RKO (cell line): Measurements from ENCODE around the gene PELI2.
A peak's percentile ranks its signal among the peaks of the same experiment; 100 is the strongest.
"Not testable (repeated sequence)": the region's sequence is repeated elsewhere in the genome, so short reads cannot be mapped to it uniquely, and the experiment has no call there.

ENCODE experiments used
- DNase-seq: peaks from one replicate; pipeline ENCODE4 v3.0.0-alpha.2; 2016; ENCODE audit warnings: low spot score

PELI2 gene

DNA sequence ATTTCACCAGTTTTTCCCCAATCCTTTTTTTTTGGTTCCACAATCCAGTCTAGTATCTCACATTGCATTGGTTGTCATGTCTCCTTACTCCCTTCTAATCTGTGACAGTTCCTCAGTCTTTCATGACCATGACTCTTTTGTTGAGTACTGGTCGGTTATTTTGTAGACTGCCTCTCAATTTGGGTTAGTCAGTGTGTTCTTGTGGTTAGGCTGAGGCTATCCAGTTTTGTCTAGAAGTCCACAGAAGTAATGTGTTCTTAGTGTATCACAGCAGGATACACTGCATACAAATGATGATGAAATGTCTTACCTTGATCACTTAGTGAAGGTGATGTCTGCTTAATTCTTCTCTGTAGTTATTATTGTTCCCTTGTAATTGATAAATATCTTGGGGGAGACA, 24.8 kb downstream of the PELI2 start:
- no peak for DNase-seq

DNA sequence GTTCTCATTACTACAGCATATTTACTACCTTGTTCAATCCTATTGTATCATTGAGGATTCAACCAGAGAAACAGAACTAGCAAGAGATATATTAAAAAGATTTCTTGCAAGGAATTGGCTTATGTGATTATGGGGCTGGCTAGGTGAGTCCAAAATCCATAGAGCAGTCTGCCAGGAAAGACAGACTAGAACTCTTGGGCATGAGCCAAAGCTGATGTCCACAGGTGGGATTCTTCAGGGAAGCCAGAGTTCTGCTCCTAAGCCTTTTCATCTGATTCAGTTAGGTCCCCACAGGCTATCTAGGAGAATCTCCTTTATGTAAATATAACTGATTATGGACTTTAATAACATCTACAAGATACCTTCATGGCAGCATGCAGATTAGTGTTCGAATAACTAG, 26.0 kb downstream of the PELI2 start:
- no peak for DNase-seq

DNA sequence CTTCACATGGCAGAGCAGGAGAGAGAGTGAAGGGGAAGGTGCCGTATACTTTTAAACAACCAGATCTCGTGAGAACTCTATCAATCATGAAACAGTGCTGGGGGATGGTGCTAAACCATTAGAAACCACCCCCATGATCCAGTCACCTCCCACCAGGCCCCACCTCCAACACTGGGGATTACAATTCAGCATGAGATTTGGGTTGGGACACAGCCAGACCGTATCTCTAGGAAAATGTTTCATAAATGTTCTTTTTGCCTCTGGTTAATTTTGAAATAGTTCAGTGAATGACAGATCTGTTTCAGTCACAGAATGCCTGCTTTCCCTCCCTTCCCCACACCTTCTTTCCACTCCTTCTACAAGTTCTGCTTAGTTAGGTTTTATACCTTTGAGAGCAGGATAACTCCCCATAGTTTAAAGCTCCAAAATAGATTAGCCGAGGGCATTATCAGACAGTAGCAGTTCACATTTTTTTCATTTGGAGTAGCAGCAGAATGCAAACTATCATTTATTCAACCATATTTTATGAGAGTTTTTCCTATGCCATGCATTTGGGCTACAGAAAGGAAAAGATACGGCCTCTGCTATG, 27.1 kb downstream of the PELI2 start:
- DNase-seq, result no peak

DNA sequence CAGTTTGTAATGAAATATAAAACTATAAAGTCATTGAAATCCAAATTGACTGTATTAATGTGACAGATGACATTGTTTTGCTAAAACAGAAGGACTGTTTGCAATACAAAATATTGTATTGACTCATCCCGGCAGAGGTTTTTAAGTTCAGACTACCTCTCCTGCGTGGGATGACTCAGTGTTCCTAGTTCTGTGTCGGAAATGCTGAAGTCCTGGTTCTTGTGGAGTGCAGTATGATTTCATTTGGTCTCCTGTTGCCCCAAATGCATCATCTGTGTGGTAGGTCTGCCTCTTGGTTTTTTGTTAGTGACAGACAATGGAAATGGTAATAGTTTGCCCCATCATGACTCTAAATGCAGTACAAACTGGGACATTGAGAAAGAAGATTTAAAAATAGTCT, 27.8 kb downstream of the PELI2 start:
- DNase-seq, result no peak

DNA sequence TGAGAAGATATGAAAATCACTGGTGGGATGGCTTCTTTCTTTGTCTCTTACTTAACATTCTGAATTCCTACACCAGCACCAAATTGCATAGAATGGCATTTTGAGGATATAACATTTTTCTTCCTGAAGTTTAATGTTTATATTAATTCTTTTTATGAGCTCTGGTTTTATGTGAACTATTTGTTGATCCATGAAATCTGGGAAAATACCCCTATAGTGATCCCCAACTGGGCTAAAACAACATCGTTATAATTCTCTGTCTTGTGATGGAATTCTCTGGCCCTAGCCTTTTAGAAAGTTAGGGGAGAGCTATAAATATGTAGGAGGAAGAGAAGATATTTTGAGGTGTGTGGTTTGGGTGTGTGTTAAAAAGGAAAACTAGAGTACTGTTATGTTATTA, 29.2 kb downstream of the PELI2 start:
- no peak for DNase-seq

DNA sequence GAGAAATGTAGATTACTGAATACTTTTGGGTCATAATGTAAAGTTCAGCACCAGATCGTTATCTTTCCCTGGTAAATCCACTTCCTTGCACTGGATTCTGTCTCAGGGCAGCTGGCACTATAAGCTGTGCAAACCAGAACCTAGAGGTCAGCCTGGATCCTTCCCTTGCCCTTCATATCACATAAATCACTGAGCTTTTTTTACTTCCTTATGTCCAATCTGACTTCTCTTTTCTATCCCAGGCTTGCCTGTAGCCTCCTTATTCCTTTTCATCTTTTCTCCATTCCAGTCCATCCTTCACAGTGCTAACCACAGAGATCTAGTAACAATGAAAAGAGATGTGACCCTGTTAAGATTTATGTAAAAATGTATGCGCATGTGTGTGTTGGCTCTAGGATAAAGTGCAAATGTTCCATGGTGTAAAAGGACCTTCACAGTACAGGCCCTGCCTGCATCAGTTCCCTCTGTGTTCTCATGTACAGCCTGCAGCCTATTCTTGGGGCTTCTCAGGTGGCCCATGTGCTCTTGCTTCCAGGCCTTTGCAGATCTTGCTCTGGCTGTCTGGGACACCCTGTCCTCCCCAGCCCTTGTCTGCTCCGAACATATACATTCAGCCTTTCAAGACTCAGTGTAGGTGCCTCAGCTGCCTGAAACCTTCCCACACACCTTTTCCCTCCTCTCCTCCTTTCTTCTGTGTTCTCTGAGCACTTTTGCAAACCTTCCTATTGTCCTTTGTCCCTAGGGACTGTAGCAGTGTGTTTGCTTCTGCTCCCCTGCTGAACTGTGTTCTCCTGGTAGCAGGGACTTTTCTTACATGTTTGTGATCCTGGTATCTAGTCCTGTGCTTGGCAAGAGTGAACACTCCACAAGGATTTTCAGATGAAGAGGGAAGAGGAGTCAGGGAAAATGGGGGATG, 30.0 kb downstream of the PELI2 start:
- DNase-seq, result no peak

DNA sequence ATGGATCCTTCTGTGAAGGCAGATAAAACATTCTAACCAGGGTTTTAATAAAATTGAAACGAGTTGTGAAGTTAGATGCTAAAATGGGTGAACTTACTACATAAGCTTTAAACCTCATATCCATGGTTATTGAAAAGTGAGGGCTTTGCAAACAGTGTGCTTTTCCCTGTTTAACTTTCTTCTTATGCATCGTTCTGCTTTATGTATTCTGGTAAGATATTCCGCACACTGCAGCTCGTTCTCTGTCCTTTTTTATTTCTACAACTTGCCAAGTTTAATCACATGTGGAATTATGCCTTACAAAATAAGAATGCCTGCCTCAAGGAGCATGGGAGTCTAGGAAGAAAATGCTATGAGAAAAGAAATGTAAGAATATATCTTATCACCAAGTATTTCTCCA, 30.9 kb downstream of the PELI2 start:
- DNase-seq, result no peak

DNA sequence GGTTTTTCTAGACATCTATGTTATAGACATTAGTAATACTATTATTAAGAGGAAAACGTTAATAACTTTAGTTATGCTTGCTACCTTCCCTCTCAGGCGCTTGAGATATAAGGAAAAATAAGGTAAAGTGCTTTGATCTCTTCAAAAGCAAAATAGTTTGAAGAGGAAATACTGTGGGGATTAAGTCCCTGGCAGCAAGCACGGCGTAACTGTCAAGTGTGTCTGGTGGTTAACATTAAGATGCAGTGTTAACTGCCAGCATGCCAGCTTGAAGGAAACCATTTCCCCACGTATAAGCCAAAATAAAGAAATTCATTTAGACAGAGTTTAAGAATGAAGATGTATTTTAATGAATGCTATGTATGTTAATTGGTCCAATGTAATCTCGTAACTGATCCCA, 31.8 kb downstream of the PELI2 start:
- DNase-seq, result no peak

DNA sequence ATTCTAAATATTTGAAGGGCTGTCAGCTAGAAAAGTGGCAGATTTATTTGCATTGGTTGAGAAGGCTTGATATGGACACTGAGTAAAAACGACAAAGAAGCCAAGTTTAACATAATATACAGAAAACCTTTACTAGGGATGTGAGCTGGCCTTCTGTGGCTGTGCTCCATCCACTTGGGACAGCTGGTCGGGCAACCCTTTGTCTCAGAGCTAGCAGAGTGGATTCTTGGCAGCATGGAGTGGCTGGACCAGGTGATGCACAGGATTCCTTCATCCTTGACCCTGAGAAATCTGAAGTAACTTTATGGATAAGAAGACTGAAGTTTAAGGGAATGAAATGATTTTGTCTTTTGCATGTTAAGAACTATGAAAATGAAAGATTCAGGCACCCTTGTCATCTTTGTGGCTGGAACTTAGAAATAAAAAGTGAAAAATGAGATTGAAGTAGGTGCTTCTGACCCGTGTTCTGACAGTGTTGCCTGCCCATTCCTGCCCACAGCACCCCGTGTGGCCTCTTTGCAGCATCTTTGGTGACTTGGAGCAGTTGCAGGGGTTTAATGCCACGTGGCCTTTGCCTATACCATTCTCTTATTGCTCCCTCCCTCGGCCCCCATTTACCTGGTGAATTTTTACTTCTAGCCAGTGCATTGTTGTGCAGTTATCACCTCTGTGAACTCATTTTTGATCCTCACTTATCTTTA, 32.6 kb downstream of the PELI2 start:
- DNase-seq, result no peak

DNA sequence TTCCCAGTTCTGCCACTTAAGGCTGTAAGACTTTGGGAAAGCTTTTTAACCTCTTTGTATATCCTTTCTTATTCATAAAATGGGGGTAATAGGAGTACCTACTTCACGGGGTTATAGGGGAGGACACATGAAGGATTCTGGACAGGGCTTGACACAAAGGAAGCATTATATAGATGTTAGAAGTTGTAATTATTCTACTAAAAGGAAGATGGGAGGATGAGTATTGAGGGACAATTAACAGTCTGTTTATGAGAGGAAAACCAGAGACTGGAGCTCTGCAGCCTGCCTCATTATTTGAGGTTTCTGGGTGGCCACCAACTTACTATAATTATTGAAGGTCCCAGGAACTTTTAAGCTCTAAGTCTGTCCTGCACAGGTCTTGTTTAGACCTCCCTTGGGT, 34.0 kb downstream of the PELI2 start:
- no peak for DNase-seq

DNA sequence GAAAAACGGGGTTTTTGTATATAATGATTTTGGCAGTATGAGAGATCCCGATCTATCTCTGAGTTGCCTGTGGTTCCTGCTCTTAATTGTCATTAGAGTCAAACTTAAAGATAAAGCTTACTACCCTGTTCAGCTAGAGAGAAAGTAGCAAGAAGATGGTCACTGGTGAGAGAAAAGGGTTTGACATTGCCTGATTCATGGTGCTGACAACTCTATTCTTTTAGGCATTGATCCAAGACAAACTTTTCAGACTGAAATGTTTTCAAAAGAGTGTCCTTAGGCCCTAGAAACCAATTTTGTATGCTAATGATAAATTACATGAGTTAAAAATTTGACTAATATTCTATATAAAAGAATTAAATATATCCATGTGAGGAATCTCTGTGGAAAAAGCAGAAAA, 35.1 kb downstream of the PELI2 start:
- DNase-seq, result no peak

DNA sequence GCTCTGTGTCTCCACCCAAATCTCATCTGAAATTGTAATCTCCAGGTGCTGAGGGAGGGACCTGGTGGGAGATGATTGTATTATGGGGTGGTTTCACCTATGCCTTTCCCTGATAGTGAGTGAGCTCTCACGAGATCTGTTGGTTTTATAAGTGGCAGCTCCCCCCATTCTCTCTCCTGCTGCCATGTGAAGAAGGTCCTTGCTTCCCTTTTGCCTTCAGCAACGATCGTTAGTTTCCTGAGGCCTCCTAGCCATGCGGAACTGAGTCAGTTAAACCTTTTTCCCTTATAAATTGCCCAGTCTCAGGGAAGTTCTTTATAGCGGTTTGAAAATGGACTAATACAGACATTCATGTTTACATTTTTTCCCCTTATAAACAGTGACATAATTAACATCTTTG, 36.1 kb downstream of the PELI2 start:
- DNase-seq, result no peak

DNA sequence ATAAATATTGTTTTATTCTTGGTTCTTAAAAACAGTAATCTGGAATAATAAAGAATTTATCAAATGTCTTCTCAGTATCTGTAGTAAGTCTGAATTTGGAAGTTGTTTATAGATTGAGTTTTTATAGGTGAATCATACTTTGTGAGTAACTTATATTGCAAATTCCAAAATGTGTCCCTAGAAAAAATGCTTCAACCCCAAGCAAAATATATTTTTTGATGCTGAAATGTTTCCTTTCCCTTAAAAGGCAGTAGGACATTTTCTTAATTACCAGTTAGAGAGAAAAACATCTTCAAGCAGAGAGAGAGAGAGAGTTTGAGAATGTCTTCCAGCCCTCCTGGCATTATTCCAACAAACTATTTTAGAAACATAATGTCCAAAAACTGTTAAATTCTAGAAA, 37.9 kb downstream of the PELI2 start:
- DNase-seq, result no peak

DNA sequence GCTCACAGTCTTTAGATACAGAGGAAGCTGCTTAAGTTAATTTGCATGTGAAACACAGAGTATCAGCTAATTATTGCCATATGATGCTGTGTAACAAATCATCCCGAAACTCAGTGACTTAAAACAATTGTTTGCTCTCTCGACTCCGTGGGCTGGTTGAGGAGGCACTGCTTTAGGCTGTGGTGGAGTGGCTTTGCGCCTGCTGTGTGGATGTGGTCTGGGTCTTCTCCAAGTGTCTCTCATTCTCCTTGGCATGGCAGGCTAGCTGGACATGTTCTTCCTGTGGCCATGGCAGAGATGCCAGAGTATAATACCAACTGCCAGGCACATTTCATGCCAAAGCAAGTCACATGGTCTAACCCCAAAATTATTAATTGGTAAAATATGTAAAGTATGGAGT, 40.9 kb downstream of the PELI2 start:
- DNase-seq, result no peak

DNA sequence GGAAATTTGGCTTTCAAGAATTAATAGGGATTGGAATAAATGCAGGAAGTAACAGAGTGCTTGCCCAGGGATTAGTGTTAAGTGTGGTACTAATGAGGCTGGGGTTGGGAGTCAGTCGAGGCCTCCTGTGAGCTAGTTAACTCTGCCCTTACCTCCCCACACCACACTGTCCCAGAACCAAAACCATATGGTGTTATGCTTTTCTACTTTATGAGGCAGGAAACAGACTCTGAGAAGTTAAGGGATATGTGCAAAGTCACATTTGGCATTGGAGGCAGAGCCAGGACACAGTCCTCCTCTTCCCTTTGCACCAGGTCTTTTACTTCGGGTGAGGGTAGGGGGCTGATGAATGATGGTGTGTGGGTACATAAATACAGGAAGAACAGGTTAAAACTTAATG, 41.9 kb downstream of the PELI2 start:
- DNase-seq, result no peak

DNA sequence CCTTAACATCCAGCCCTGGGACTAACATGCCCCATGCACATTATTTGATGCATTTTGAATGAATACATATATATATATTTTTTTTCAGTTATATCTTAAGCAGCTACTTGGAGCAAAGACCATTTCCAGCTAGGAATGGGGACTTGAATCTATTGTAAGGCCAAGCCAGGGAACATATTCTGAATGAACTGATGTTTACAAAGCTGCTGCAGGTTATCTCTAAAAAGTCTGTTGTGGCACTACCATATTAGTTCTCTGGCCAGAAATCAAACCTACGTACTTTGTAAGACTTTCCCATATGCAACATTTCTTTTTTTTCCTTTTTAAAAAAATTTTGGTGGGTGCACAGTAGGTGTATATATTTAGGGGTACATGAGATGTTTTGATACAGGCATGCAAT, 43.4 kb downstream of the PELI2 start:
- no peak for DNase-seq

DNA sequence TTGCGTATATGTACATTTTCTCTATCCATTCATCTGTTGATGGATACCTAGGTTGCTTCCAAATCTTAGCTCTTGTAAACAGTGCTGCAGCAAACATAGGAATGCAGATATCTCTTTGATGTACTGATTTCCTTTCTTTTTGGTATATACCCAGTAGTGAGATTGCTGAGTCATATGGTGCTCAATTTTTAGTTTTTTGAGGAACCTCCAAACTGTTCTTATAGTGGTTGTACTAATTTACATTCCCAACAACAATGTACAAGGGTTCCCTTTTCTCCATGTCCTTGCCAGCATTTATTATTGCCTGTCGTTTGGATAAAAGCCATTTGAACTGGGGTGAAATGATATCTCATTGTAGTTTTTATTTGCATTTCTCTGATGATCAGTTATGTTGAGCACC, 44.3 kb downstream of the PELI2 start:
- no peak for DNase-seq

DNA sequence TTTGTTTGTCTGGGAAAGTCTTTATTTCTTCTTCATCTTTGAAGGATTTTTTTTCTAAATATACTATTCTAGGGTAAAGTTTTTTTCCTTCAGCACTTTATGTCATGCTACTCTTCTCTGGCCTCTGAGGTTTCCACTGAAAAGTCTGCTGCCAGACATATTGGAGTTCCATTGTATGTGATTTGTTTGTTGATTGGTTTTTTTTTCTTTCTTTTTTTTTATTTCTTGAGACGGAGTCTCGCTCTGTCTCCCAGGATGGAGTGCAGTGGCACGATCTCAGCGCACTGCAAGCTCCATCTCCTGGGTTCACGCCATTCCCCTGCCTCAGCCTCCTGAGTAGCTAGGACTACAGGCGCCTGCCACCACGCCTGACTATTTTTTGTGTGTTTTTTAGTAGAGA, 48.4 kb downstream of the PELI2 start:
- DNase-seq, result not testable (repeated sequence)

DNA sequence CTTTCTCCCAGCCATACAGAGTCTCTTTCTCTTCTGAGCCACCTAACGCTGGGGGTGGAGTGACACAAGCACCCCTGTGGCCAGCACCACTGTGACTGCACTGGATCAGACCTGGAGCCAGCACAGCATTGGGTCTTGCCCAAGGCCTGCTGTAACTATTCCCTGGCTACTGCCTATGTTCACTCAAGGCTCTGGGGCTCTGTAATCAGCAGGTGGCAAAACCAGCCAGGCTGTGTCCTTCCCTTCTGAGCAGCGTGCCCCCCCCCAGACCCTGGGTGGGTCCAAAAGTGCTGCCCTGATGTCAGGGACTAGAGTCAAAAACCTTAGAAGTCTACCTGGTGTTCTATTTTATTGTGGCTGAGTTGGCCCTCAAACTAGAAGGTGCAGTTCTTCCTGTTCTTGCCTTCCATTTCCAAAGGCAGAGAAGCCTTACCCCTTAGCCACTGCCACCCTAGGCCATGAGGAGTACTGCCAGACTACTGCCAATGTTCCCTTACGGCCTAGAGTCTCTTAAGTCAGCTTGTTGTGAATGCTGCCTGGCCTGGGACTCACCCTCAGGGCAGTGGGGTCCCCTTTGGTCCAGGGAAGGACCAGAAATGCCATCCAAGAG, 49.9 kb downstream of the PELI2 start:
- DNase-seq, result no peak

DNA sequence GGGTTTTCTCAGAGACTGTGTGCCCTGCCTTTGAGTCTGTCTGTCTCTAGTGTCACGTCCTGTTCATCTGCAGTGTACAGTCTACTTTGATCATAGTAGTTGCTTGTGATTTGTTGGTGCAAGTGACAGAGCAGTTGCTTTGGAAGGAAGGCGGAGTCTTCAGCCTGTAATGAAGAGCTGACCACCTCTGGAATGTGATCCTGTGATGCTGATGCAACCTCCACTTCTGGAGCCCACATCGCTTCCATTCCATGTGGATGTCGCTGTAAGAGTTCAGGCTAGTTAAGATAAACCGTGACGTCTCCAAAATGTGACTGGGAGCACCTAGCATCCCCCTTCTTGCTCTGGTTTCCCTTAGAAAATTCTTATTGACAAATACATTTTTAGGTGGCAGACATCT, 51.8 kb downstream of the PELI2 start:
- DNase-seq, result no peak

DNA sequence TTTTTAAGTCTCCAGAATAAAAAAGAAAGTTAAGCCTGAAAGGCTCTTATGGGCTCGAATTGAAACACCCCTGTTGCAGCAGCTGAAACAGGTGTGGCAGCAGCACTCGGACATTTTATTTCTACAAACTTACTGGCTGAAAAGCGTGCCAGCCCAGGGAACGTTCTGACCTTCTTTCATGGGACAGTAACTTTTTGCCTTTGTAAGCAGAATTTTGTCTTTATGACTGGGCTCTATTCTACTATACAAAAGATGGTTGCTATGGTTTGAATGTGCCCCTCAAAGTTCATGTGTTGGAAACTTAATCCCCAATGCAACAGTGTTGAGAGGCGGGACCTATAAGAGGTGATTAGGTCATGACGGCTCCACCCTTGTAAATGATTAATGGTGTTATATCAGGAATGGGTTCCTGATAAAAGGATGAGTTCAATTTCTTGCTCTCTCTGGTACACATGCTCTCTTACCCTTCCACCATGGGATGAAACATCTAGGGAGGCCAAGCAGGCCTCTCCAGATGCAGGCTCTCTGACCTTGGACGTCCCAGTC, 52.7 kb downstream of the PELI2 start:
- DNase-seq, result no peak

DNA sequence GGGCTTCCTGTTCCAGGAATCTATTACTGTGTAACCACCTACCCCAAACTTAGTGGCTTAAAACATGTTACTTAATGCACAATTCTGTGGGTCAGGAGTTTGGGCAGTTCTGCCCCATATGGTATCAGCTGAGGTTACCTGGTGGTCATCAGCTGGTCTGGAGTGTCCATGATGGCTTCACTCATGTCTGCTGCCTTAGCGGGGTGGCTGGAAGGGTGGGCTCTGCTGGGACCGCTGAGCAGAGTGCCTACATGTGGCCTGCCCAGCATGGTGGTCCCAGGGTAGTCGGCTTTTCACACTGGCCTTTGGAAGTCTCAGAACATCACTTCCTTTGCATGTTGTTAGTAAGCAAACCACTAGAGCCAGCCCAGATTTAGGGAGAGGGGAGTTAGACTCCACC, 53.9 kb downstream of the PELI2 start:
- DNase-seq, result no peak

DNA sequence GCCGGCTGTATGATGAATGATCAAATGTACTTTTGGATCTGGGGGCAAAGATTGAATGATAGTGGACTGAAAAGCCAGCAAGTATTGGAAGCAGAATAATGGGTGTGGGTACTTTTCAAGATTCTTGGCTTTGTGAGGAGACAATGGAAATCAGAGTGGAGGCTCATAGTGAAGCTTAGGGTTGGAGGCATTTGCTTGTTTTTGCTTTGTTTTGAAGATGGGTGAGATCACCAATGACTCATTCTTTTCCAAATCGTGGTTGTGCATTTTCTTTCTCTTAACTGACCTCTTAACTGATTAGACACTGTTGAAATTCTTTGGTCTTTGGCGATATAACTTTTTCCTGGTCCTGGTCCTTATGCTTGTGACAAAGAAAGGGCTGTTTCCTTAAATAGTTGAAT, 54.4 kb downstream of the PELI2 start:
- peak; percentile 5 for DNase-seq
